ENCODE measurements around the gene CSMD2.

The CSMD2 gene

DNA sequence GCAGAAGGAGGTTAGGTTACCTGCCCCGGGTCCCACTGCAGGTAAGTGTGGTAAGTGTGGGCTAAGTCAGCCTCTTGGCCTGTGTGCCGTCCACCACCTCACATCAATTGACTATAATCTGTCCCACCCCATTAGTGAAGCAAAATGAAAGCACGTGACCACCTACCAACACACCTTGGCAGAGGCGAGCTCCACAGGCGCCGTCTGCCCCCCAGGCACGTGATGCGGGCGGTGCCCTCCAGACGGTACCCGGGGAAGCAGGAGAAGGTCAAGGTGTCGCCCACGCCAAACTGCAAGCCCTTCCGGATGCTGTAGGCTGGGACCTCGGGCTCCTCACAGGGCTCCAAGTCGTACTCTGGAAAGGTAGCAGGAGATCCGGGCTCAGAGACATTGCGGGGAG is 450.6 kb downstream of the CSMD2 start:
- DNase-seq (ENCODE audit: low read depth): no peak

DNA sequence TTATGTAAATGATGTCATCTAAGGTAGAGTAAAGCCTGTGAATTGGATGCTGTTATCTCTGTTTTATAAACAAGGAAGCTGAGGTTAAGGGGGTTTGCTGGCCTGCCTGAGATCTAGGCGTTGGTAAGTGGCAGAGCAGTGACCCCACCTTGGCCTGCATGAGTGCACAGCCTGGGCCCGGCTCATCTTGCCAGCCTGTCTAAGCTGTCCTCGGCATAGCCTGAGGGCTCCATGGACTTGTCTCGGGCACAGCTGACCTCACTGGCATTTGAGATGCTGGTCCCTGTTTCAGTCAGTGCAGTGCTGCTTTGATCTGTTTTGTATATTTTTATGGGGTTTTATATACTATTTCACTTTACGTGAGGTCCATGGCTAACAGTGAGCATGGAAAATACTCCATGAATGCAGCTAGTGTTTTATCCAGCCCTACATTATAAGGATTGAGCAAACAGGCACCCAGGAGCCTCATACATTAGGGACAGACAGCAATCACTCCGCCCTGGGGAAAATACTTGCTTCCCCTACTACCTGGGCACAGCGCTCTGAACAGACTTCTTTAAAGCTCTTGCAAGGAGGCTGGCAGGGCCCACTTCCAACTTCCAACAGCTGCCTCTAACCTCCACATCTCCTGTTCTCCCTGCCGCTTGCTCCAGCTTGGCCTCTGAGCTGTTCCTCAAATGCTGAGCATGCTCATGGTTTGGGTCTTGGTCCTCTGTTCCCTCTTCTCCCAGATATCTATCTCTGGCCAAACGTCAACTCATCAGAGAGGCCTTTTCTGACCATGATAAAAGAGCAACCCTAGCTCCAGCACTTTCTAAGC is 451.8 kb downstream of the CSMD2 start:
- no peak for DNase-seq (ENCODE audit: low read depth)

DNA sequence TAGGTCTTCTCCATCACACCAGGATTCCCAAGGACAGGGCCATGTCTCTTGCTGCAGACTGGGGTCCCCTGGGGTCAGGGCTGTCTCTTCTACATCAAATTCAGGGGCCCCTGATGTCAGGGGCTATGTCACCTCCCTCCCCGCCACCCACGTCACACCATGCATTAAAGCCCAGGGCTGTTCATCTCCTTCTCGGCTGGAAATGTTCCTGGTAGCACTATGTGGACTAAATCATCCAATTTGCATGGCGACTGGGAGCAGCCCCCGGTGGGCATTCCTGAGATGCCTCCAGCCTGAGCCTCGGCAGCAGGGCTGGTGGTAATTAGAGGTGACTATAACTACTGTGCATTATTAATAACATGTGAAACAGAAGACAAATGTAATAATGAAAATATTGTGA is 452.8 kb downstream of the CSMD2 start:
- no peak for DNase-seq (ENCODE audit: low read depth)

DNA sequence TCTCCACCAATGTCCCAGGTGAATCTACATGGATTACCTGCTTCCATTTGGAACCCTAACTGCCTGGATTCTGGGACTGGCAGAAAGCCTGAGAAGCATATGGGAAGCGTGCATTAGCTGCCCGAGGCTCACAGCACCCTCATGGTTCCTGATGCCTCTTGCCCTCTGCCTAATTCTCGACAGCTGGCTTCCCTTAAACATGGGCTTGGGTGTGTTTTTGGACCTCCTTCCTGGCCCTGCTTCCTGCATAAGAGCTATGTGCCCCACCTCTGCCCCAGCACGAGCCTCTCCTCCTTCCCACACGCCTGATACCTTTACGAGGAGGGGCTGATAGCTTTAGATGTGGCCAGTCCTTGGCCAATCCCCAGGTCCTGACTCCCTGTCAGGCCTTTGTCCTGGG is 453.5 kb downstream of the CSMD2 start:
- DNase-seq (ENCODE audit: low read depth): no peak

DNA sequence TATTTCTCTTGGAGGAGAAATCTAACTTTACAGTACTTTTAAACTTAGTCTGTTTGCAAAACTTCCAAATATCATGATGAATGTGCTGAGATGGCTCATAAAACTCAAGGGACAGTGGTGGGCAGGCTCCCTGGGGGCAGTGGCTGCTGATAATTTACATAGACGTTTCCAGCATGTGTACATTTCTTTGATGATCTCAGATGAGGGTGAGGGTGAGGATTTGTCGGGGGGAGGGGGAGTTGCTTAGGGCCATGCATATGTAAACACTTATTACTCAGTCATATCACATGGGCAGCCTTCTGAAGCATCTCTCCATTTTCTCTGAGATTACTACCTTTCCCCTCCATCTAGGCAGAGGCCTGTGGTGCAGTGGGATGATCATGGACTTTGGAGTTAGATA is 454.1 kb downstream of the CSMD2 start:
- DNase-seq (ENCODE audit: low read depth): no peak

GRCh38 chr1:33709783-33710718 is 455.0 kb downstream of the CSMD2 start:
- DNase-seq (ENCODE audit: low read depth): no peak

DNA sequence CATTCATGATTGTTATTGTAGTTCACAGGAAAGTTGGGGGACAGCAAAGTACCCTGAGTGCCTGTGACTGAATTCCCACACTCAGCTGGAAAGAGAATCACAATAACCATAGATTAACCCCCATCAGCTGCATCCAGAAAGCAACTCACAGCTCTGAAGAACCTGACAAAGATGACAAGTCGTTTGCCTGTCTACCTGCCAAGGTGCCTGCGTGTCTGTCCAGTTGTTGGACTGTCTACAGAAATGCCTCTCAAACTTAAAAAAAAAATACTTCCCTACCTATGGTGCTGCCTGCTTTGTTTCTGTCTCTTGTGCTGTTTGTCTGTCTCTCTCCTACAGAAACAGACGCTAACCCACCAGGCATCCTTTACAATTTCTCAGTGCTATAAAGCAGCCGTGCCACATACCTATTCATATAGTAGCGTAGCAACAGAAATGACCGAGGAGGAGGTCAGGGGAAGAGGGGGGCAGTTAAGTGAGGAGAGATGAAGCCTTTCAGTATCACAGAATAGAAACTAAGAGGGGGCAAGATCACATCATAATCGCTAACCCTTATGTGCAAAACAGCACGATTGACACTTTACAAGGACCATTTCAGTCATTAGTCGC is 455.8 kb downstream of the CSMD2 start:
- no peak for DNase-seq (ENCODE audit: low read depth)

DNA sequence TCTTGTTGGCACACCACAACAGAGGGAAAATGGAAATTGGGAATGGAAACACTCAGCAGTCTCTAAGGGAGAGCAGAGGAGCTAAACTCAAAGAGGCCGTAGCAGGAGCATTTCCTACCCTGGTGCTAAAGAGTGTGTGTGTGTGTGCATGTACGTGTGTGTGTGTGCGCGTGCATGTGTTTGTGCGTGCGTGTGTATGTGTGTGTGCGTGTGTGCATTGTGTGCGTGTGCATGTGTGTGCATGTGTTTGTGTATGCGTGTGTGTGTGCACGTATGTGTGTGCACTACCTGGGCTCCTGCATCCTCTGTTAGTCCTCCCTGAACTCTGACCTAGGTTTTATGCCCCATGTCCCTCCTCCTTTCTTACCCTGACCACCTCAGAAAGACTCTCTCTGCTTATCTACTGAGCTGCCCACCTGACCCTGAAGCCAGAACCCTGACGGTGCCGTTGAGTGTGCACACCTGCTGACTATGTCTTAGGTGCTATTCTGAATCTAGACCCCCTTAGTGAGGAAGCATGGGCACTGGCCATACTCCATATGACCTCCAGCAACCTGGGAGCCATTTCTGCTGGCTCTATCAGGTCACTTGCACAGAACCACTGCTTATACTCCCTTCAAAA is 458.3 kb downstream of the CSMD2 start:
- no peak for DNase-seq (ENCODE audit: low read depth)

GRCh38 chr1:33703464-33703863 is 461.6 kb downstream of the CSMD2 start:
- no peak for DNase-seq (ENCODE audit: low read depth)

- no peak for DNase-seq (ENCODE audit: low read depth)
Measured at GRCh38 chr1:33698361-33699035, 466.5 kb downstream of the CSMD2 start.

DNA sequence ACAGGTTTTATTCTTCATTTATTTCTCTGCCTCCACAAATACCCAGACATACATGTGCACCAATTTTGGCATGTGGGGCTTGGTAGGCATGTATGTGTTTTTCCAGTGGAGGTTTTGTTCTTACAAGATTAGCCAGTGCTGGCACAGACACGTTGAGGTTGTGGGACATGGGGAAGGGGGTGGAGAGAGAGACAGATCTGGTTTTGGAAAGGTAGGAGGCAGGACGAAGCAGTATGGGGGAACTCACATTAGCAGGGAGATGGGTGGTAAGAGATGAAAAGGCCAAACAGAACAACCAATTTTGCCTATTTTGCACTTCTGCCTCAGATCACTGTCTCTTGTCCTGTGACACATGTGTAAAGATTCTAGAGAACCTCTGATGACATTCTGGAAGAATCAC is 467.2 kb downstream of the CSMD2 start:
- no peak for DNase-seq (ENCODE audit: low read depth)

DNA sequence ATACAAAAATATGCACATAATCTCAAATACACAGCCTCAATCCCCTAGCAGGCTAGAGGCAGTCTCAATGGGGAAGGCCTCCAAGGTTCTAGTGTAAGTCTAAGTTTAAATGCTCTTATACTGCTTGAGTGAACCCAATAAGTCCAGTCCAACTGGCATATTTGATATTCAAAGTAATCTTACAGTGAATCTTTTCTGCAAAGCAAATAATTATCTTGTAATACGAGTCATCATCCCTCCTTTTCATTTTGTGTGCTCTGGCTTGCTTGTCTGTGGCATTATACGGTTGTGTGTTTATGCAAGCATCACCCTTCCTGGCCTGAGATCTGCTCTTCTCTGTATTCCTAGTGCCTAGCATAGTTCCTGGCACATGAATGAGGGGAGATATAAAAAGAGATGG is 468.1 kb downstream of the CSMD2 start:
- no peak for DNase-seq (ENCODE audit: low read depth)

DNA sequence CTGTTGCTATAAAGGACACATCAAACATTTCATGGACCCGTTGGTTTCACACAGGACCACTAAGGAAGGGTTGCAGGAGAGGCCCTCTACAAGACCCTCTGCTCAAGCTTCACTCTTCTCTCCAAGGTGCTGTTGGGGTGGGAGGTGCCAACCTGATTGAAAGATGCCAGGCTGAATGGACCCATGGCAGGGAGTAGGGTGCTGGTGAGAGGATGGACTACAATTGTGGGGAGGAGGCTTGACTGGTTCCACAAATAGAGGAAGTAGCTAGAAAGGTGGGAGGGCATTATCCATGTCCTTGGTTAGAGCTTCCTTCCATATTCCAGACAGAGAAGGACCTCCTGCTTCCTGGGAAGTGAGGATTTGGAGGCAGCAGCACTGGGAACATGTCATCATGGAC is 468.7 kb downstream of the CSMD2 start:
- no peak for DNase-seq (ENCODE audit: low read depth)

GRCh38 chr1:33692206-33693188 is 472.5 kb downstream of the CSMD2 start:
- DNase-seq (ENCODE audit: low read depth): no peak

- DNase-seq (ENCODE audit: low read depth): no peak
Measured at GRCh38 chr1:33687000-33687399, 478.0 kb downstream of the CSMD2 start.

DNA sequence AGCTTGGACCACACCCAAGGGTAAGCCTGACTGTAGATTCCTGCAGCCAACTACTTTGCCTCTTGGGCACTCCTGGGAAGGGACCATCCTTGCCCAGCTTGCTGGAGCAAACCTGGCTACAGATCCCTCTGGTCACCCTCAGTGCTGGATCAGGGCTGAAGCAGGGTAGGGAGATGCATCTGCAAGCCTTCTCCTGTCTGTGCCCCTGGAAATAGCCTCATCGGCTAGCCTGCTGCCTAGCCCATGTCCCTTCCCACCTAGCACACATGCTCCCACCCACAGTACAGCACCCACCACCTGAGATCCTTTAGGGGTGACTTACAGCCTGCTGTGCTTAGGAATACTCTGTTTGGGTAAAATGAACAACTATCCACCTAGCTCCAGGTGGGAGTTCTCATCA is 478.5 kb downstream of the CSMD2 start:
- no peak for DNase-seq (ENCODE audit: low read depth)

GRCh38 chr1:33685256-33685655 is 479.8 kb downstream of the CSMD2 start:
- no peak for DNase-seq (ENCODE audit: low read depth)

DNA sequence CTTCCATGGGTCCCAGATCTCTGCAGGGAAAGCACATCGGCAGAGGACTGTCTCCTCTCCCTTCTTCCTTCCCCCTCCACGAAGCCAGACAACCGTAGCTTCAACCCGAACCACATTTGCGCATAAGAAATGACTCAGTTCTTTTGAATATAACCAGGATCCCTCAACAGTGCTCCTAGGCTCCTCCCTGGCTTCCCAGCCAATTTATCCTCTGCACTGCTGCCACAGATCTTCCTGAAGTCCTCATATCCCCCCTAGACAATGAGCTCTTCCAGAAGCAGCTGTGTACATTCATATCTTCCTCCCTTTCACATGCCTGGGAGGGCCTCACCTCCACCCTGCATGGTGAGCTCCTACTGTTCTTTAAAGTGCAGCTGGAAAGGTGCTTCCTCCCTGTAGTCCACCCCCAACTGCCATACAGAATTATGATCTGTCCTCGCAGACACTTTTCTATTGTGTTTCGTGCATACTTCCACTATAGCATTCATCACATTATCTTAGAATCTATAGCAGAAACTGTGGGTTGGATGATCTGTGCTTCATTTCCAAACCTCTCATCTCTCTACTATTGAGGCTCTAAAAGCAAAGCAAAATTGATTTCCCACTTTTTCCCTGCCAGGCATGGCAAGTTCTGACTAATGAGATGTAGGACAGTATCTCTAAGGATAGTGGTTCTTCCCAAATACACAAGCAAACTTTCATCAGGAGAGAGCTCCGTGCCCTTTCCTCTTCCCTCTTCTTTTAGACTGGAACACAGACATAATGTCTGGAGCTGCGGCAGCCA is 480.4 kb downstream of the CSMD2 start:
- no peak for DNase-seq (ENCODE audit: low read depth)

DNA sequence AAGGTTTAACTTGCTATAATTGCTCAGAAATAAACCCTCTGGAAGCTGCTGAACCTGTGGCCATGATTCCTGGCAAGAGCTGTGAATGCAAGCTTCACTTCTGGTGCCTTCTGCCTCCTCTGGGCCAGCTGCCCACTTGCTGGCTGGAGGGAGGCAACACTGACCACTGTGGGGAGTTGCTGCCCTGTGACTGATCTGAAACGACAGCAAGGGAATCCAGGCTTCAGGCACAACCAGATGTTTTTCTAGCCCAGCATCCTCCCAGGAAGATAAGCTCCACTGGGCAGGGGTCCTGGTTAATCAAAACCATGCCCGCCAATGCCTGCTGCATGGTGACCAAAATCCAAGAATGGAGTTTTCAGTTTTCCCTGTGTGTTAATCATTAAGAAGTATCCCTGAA is 481.1 kb downstream of the CSMD2 start:
- DNase-seq (ENCODE audit: low read depth): no peak

- no peak for DNase-seq (ENCODE audit: low read depth)
Measured at GRCh38 chr1:33682371-33682770, 482.7 kb downstream of the CSMD2 start.
